Colonic mucosa (tissue), 4 donors: ENCODE data around the gene TMEM154. TPM values are rescaled to one million over a fixed set of nuclear protein-coding genes. Genes with fewer than 3 reads are reported as not detected.

Experiments
- DNase-seq: peaks from one replicate; pipeline ENCODE4 v3.0.0-alpha.2; 2020
- H3K27ac ChIP-seq: fragments of 200-600 bp; one replicate; pipeline ENCODE4 v1.8.0; 2021
- H3K27me3 ChIP-seq: fragments of 200-600 bp; one replicate; pipeline ENCODE4 v1.8.0; 2021
- H3K36me3 ChIP-seq: fragments of 200-600 bp; one replicate; pipeline ENCODE4 v1.8.0; 2021
- H3K4me1 ChIP-seq: fragments of 200-600 bp; one replicate; pipeline ENCODE4 v1.8.0; 2021; ENCODE audit warnings: mild to moderate bottlenecking
- H3K4me3 ChIP-seq: fragments of 200-600 bp; one replicate; pipeline ENCODE4 v1.8.0; 2021
- H3K9ac ChIP-seq, 2 donors: one replicate each; pipeline ENCODE4 v1.7.0; 2013; ENCODE audit warnings: control low read depth in 2 of 2, low read depth in 2 of 2, low read length in 2 of 2
- H3K9me3 ChIP-seq: fragments of 200-600 bp; one replicate; pipeline ENCODE4 v1.8.0; 2021
- CTCF ChIP-seq: fragments of 200-600 bp; IDR thresholded peaks from one replicate; pipeline ENCODE4 v1.8.0; 2022; ENCODE audit warnings: antibody characterized with exemption, mild to moderate bottlenecking
- intact Hi-C: fragments of 100-400 bp; cut with DNase I; formaldehyde crosslinking; loops from one replicate; pipeline ENCODE4 v1.14.1; 2022
- total RNA-seq, 2 donors: library from RNA; stranded (reverse); fragmentation: NEBNext Ultra II Directional in 1 of 2; extraction: Animal tissue kit (Norgen Biotek cat#: 25700) in 1 of 2; gene quantifications; one replicate each; pipeline ENCODE4 v1.2.1, GENCODE V29; 2021
- donor health status: healthy.
- donor health status: DM: no; HTN: no; CAD: no.
- donor health status: DM: no; HTN: no; CAD: no.

Gene TMEM154
- total RNA-seq, 2 donors from 2014 or later: 1.5 to 3.5 TPM

- Histone ChIP-seq H3K36me3 (no peaks in the 10 kb centered on the region), H3K4me1 (no peaks in the 10 kb centered on the region), H3K27ac (no peak overlapping the region), H3K9ac (no peak overlapping the region), H3K4me3 (no peak overlapping the region), H3K9me3 (no peaks in the 10 kb centered on the region), H3K27me3 (no peaks in the 10 kb centered on the region)
- DNase-seq: no peak
- TF ChIP-seq CTCF: no peak
- intact Hi-C loops: no loop called here
Observed at GRCh38 chr4:152723236-152723635, 43.4 kb upstream of the TMEM154 start.

GRCh38 chr4:152719801-152720556, 40.2 kb upstream of the TMEM154 start:
- Histone ChIP-seq H3K9me3 (no peaks in the 10 kb centered on the region), H3K9ac (no peak overlapping the region), H3K36me3 (no peaks in the 10 kb centered on the region), H3K27ac (no peak overlapping the region), H3K4me3 (no peak overlapping the region), H3K4me1 (no peaks in the 10 kb centered on the region), H3K27me3 (no peaks in the 10 kb centered on the region)
- no peak for DNase-seq
- intact Hi-C loops: no loop called here
- TF ChIP-seq CTCF: no peak

GRCh38 chr4:152719291-152719690, 39.5 kb upstream of the TMEM154 start:
- intact Hi-C loops: no loop called here

GRCh38 chr4:152715076-152715475, 35.3 kb upstream of the TMEM154 start:
- H3K27me3 ChIP-seq: no peaks in the 10 kb centered on the region
- H3K4me1 ChIP-seq: no peaks in the 10 kb centered on the region
- intact Hi-C loops: no loop called here
- no peak overlapping the region for H3K9ac ChIP-seq
- no peak for DNase-seq
- no peaks in the 10 kb centered on the region for H3K9me3 ChIP-seq
- no peak for TF ChIP-seq CTCF
- H3K4me3 ChIP-seq: no peak overlapping the region
- no peaks in the 10 kb centered on the region for H3K36me3 ChIP-seq
- H3K27ac ChIP-seq: no peak overlapping the region

More at GRCh38 chr4:152719291-152719690, 39.5 kb upstream of the TMEM154 start:
- Histone ChIP-seq H3K27ac (no peak overlapping the region), H3K9me3 (no peaks in the 10 kb centered on the region), H3K4me1 (no peaks in the 10 kb centered on the region), H3K36me3 (no peaks in the 10 kb centered on the region), H3K4me3 (no peak overlapping the region), H3K9ac (no peak overlapping the region), H3K27me3 (no peaks in the 10 kb centered on the region)
- no peak for DNase-seq
- no peak for TF ChIP-seq CTCF

GRCh38 chr4:152713951-152714705, 34.3 kb upstream of the TMEM154 start:
- no peak for DNase-seq
- Histone ChIP-seq H3K27ac (no peak overlapping the region), H3K27me3 (no peaks in the 10 kb centered on the region), H3K36me3 (no peaks in the 10 kb centered on the region), H3K9me3 (no peaks in the 10 kb centered on the region), H3K4me3 (no peak overlapping the region), H3K9ac (no peak overlapping the region), H3K4me1 (no peaks in the 10 kb centered on the region)
- intact Hi-C loops: no loop called here
- TF ChIP-seq CTCF: no peak
